ENCODE measurements around the gene KIAA0930.

The KIAA0930 gene

GRCh38 chr22:45230026-45230721 is 10.5 kb downstream of the KIAA0930 start:
- Histone ChIP-seq H2AK5ac (ENCODE audit: low read length) (no peak overlapping the region), H3K18ac (ENCODE audit: low read length) (no peak overlapping the region), H3K4me3 (ENCODE audit: low read length) (no peak overlapping the region), H3K4me2 (ENCODE audit: low read length) (no peak overlapping the region), H3K27me3 (ENCODE audit: insufficient read depth, low read length, poor library complexity) (no peaks in the 10 kb centered on the region), H3K79me2 (ENCODE audit: control insufficient read depth, insufficient read depth, low read length) (no peaks in the 10 kb centered on the region), H3K36me3 (ENCODE audit: control insufficient read depth, insufficient read depth, low read length) (no peaks in the 10 kb centered on the region), H2BK120ac (ENCODE audit: low read depth, low read length) (no peak overlapping the region), H3K9ac (ENCODE audit: low read length) (no peak overlapping the region), H4K5ac (ENCODE audit: low read length) (no peak overlapping the region), H3K4me1 (ENCODE audit: control insufficient read depth, low read depth, low read length) (no peaks in the 10 kb centered on the region), H2BK5ac (ENCODE audit: low read length) (no peak overlapping the region), H3K56ac (ENCODE audit: low read length) (no peak overlapping the region), H3K23ac (ENCODE audit: low read length) (no peak overlapping the region), H3K27ac (ENCODE audit: low read depth, low read length) (no peak overlapping the region), H3K79me1 (ENCODE audit: low read length) (peaks cover 4% of the 10 kb centered on the region), H2BK15ac (replicated peaks; ENCODE audit: low read depth) (no peak overlapping the region), H4K8ac (ENCODE audit: low read depth, low read length) (no peak overlapping the region), H3K4ac (ENCODE audit: low read depth, low read length) (no peak overlapping the region)
- no peak for DNase-seq
- no CpG with 5 or more reads among the region's 16 CpGs for WGBS (ENCODE audit: extremely low coverage, insufficient coverage, low lambda C conversion rate)

GRCh38 chr22:45229181-45229580 is 11.5 kb downstream of the KIAA0930 start:
- WGBS (ENCODE audit: extremely low coverage, insufficient coverage, low lambda C conversion rate), result no CpG with 5 or more reads among the region's 13 CpGs
- Histone ChIP-seq H3K79me2 (ENCODE audit: control insufficient read depth, insufficient read depth, low read length) (no peaks in the 10 kb centered on the region), H3K9ac (ENCODE audit: low read length) (no peak overlapping the region)

GRCh38 chr22:45228401-45228754 is 12.3 kb downstream of the KIAA0930 start:
- Histone ChIP-seq H3K4me1 (ENCODE audit: control insufficient read depth, low read depth, low read length) (no peaks in the 10 kb centered on the region), H4K8ac (ENCODE audit: low read depth, low read length) (no peak overlapping the region), H3K79me1 (ENCODE audit: low read length) (peaks cover 1% of the 10 kb centered on the region), H2BK120ac (ENCODE audit: low read depth, low read length) (no peak overlapping the region), H3K36me3 (ENCODE audit: control insufficient read depth, insufficient read depth, low read length) (no peaks in the 10 kb centered on the region), H4K5ac (ENCODE audit: low read length) (no peak overlapping the region), H3K56ac (ENCODE audit: low read length) (no peak overlapping the region), H3K23ac (ENCODE audit: low read length) (no peak overlapping the region), H3K4ac (ENCODE audit: low read depth, low read length) (no peak overlapping the region), H3K18ac (ENCODE audit: low read length) (no peak overlapping the region), H3K4me3 (ENCODE audit: low read length) (no peak overlapping the region), H3K27me3 (ENCODE audit: insufficient read depth, low read length, poor library complexity) (no peaks in the 10 kb centered on the region), H3K4me2 (ENCODE audit: low read length) (no peak overlapping the region), H3K79me2 (ENCODE audit: control insufficient read depth, insufficient read depth, low read length) (no peaks in the 10 kb centered on the region), H3K9ac (ENCODE audit: low read length) (no peak overlapping the region), H2BK5ac (ENCODE audit: low read length) (no peak overlapping the region), H2BK15ac (replicated peaks; ENCODE audit: low read depth) (no peak overlapping the region), H2AK5ac (ENCODE audit: low read length) (no peak overlapping the region), H3K27ac (ENCODE audit: low read depth, low read length) (no peak overlapping the region)
- DNase-seq, result no peak
- no CpG with 5 or more reads among the region's 8 CpGs for WGBS (ENCODE audit: extremely low coverage, insufficient coverage, low lambda C conversion rate)

More at GRCh38 chr22:45229181-45229580, 11.5 kb downstream of the KIAA0930 start:
- Histone ChIP-seq H2BK15ac (replicated peaks; ENCODE audit: low read depth) (no peak overlapping the region), H2BK120ac (ENCODE audit: low read depth, low read length) (no peak overlapping the region), H2AK5ac (ENCODE audit: low read length) (no peak overlapping the region), H3K23ac (ENCODE audit: low read length) (no peak overlapping the region), H3K4me1 (ENCODE audit: control insufficient read depth, low read depth, low read length) (no peaks in the 10 kb centered on the region), H4K8ac (ENCODE audit: low read depth, low read length) (no peak overlapping the region), H3K4me3 (ENCODE audit: low read length) (no peak overlapping the region), H4K5ac (ENCODE audit: low read length) (no peak overlapping the region), H3K79me1 (ENCODE audit: low read length) (peaks cover 1% of the 10 kb centered on the region), H3K4me2 (ENCODE audit: low read length) (no peak overlapping the region), H3K36me3 (ENCODE audit: control insufficient read depth, insufficient read depth, low read length) (no peaks in the 10 kb centered on the region), H3K56ac (ENCODE audit: low read length) (no peak overlapping the region), H3K4ac (ENCODE audit: low read depth, low read length) (no peak overlapping the region), H3K18ac (ENCODE audit: low read length) (no peak overlapping the region), H2BK5ac (ENCODE audit: low read length) (no peak overlapping the region), H3K27ac (ENCODE audit: low read depth, low read length) (no peak overlapping the region), H3K27me3 (ENCODE audit: insufficient read depth, low read length, poor library complexity) (no peaks in the 10 kb centered on the region)
- DNase-seq, result no peak

GRCh38 chr22:45227645-45228400 is 12.9 kb downstream of the KIAA0930 start:
- H3K18ac ChIP-seq (ENCODE audit: low read length), result no peak overlapping the region
- H3K36me3 ChIP-seq (ENCODE audit: control insufficient read depth, insufficient read depth, low read length), result no peaks in the 10 kb centered on the region
- no CpG with 5 or more reads among the region's 16 CpGs for WGBS (ENCODE audit: extremely low coverage, insufficient coverage, low lambda C conversion rate)
- no peaks in the 10 kb centered on the region for H3K4me1 ChIP-seq (ENCODE audit: control insufficient read depth, low read depth, low read length)
- no peak overlapping the region for H2AK5ac ChIP-seq (ENCODE audit: low read length)
- no peak for DNase-seq
- no peak overlapping the region for H4K8ac ChIP-seq (ENCODE audit: low read depth, low read length)
- no peak overlapping the region for H3K27ac ChIP-seq (ENCODE audit: low read depth, low read length)
- no peak overlapping the region for H2BK120ac ChIP-seq (ENCODE audit: low read depth, low read length)
- H3K56ac ChIP-seq (ENCODE audit: low read length), result no peak overlapping the region
- H3K4ac ChIP-seq (ENCODE audit: low read depth, low read length), result no peak overlapping the region
- peak overlapping the region; percentile 56 for H3K23ac ChIP-seq (ENCODE audit: low read length)
- no peaks in the 10 kb centered on the region for H3K79me2 ChIP-seq (ENCODE audit: control insufficient read depth, insufficient read depth, low read length)
- H4K5ac ChIP-seq (ENCODE audit: low read length), result no peak overlapping the region
- peaks cover 1% of the 10 kb centered on the region for H3K79me1 ChIP-seq (ENCODE audit: low read length)
- H2BK15ac ChIP-seq (replicated peaks; ENCODE audit: low read depth), result no peak overlapping the region
- H3K4me2 ChIP-seq (ENCODE audit: low read length), result no peak overlapping the region
- no peaks in the 10 kb centered on the region for H3K27me3 ChIP-seq (ENCODE audit: insufficient read depth, low read length, poor library complexity)
- H3K4me3 ChIP-seq (ENCODE audit: low read length), result no peak overlapping the region
- no peak overlapping the region for H3K9ac ChIP-seq (ENCODE audit: low read length)
- H2BK5ac ChIP-seq (ENCODE audit: low read length), result no peak overlapping the region

GRCh38 chr22:45226503-45227186 is 14.0 kb downstream of the KIAA0930 start:
- no peak overlapping the region for H3K4ac ChIP-seq (ENCODE audit: low read depth, low read length)
- H3K4me2 ChIP-seq (ENCODE audit: low read length), result no peak overlapping the region
- H2BK5ac ChIP-seq (ENCODE audit: low read length), result no peak overlapping the region
- H4K5ac ChIP-seq (ENCODE audit: low read length), result no peak overlapping the region
- peaks cover 1% of the 10 kb centered on the region for H3K79me1 ChIP-seq (ENCODE audit: low read length)
- no peaks in the 10 kb centered on the region for H3K79me2 ChIP-seq (ENCODE audit: control insufficient read depth, insufficient read depth, low read length)
- no peaks in the 10 kb centered on the region for H3K4me1 ChIP-seq (ENCODE audit: control insufficient read depth, low read depth, low read length)
- no peak overlapping the region for H4K8ac ChIP-seq (ENCODE audit: low read depth, low read length)
- no peak overlapping the region for H2AK5ac ChIP-seq (ENCODE audit: low read length)
- no peak overlapping the region for H3K27ac ChIP-seq (ENCODE audit: low read depth, low read length)
- no peaks in the 10 kb centered on the region for H3K36me3 ChIP-seq (ENCODE audit: control insufficient read depth, insufficient read depth, low read length)
- no peak overlapping the region for H3K56ac ChIP-seq (ENCODE audit: low read length)
- no peak overlapping the region for H3K18ac ChIP-seq (ENCODE audit: low read length)
- no peak overlapping the region for H3K23ac ChIP-seq (ENCODE audit: low read length)
- no peak overlapping the region for H2BK120ac ChIP-seq (ENCODE audit: low read depth, low read length)
- H3K9ac ChIP-seq (ENCODE audit: low read length), result no peak overlapping the region
- no peak for DNase-seq
- H3K27me3 ChIP-seq (ENCODE audit: insufficient read depth, low read length, poor library complexity), result no peaks in the 10 kb centered on the region
- no CpG with 5 or more reads among the region's 17 CpGs for WGBS (ENCODE audit: extremely low coverage, insufficient coverage, low lambda C conversion rate)
- no peak overlapping the region for H2BK15ac ChIP-seq (replicated peaks; ENCODE audit: low read depth)
- H3K4me3 ChIP-seq (ENCODE audit: low read length), result no peak overlapping the region

Data from mesendoderm (in vitro differentiated cells).